SK-N-SH (cell line): ENCODE data around the gene SLAMF7.

Source experiments
- CHD2 ChIP-seq: fragments of 150-350 bp; IDR thresholded peaks from 2 replicates; pipeline ENCODE4 v1.6.1; 2018; ENCODE audit warnings: low read length; ENCODE audit not compliant: partially characterized antibody
- CTCF ChIP-seq: fragments of 200-600 bp; sonication (generic); IDR thresholded peaks from 2 replicates; pipeline ENCODE4 v1.6.1; 2017; ENCODE audit warnings: antibody characterized with exemption, mild to moderate bottlenecking, moderate library complexity
- GABPA ChIP-seq: IDR thresholded peaks from 2 replicates; pipeline ENCODE4 v1.4.0; 2012; ENCODE audit warnings: low read depth, mild to moderate bottlenecking
- RCOR1 ChIP-seq: fragments of 150-350 bp; IDR thresholded peaks from 2 replicates; pipeline ENCODE4 v1.6.1; 2017; ENCODE audit warnings: antibody characterized with exemption, low read length
- REST ChIP-seq: IDR thresholded peaks from 2 replicates; pipeline ENCODE4 v1.6.1; 2012; ENCODE audit warnings: mild to moderate bottlenecking, low read depth, low read length, moderate library complexity
- TCF12 ChIP-seq: IDR thresholded peaks from 2 replicates; pipeline ENCODE4 v1.4.0; 2012
- YY1 ChIP-seq: IDR thresholded peaks from 2 replicates; pipeline ENCODE4 v1.4.0; 2012; ENCODE audit warnings: low read depth, mild to moderate bottlenecking

- TF ChIP-seq CTCF (no peak), GABPA (no peak), YY1 (no peak), CHD2 (no peak), TCF12 (no peak), RCOR1 (no peak), REST (no peak)
Observed at GRCh38 chr1:160774886-160775719, 36.1 kb downstream of the SLAMF7 start.
